ENCODE results near the gene IQGAP3. TPM values are rescaled to one million over a fixed set of nuclear protein-coding genes. Genes with fewer than 3 reads are reported as not detected.

The IQGAP3 gene
- total and polyA plus RNA-seq, 7 donors = 0.55 to 11.2 (median 0.76) TPM; not detected in 1

DNA sequence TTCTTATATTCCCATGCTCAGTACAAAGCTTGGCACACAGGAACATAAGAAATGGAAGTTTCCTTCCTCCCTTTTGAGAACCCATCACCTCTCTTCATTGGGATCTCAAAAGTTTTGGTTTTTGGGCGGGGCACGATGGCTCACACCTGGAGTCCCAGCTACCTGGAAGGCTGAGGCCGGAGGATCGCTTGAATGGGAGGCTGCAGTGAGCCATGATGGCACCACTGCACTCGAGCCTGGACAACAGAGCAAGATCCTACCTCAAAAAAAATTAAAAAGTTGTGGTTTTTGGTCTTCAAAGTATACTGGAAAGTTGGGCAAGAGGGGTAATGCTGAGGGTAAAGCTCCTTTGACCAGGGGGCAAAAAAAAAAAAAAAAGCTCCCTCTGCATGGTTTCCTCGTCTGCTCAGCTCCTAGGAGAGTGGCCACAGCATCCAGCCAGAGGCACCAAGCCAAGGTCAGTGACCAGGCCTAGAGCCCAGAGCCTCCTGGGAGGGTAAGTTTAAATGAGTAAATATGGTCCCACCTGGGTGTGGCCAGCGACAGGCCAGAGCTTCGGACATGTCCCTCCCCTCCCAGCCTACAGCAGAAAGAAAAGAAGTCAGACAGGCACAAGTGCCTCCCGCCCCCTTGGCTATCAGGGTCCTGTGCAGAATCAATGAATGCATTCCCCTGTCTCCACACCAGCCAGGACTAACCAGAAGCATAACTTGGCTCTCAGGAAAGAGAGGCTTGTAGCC lies 76.8 kb downstream of the IQGAP3 start:
- Histone ChIP-seq H3K27me3 (no peaks in the 10 kb centered on the region), H3K4me3 (peak overlapping the region in 1 of 4 donors; percentile 97), H3K4me1 (peaks cover 0 to 88% (median 85%) of the 10 kb centered on the region in 4 donors), H3K36me3 (peaks cover 0 to 6% (median 0%) of the 10 kb centered on the region in 4 donors), H3K27ac (peak overlapping the region; percentile 98 to 100 (median 100)), H3K9me3 (no peaks in the 10 kb centered on the region)
- 70 to 74% methylated on average over 9 of the region's 9 CpGs for WGBS, 2 donors
- TF ChIP-seq POLR2AphosphoS5 (IDR thresholded peaks at IDR 0.05) = peak in 2 of 4 donors; percentile 21 to 23
- no peak for TF ChIP-seq POLR2A (IDR thresholded peaks at IDR 0.05)
- peak; percentile 84 for DNase-seq
- intact Hi-C loops (cut with DNase I) = no loop called here

- Histone ChIP-seq H3K27ac (peak overlapping the region; percentile 98 to 100 (median 100)), H3K9me3 (no peaks in the 10 kb centered on the region), H3K27me3 (no peaks in the 10 kb centered on the region), H3K4me1 (peaks cover 0 to 99% (median 97%) of the 10 kb centered on the region in 4 donors), H3K4me3 (peak overlapping the region in 1 of 4 donors; percentile 22), H3K36me3 (peaks cover 0 to 6% (median 0%) of the 10 kb centered on the region in 4 donors)
- intact Hi-C loops (cut with DNase I) = no loop called here
- TF ChIP-seq CTCF (IDR thresholded peaks at IDR 0.05) (no peak), EP300 (IDR thresholded peaks at IDR 0.05) (no peak), POLR2A (IDR thresholded peaks at IDR 0.05) (no peak), POLR2AphosphoS5 (IDR thresholded peaks at IDR 0.05) (peak in 2 of 4 donors; percentile 8 to 15)
- no peak for DNase-seq
- WGBS, 2 donors = 70 to 80% methylated on average over 7 of the region's 7 CpGs
Observed at GRCh38 chr1:156494309-156494895, 78.0 kb downstream of the IQGAP3 start.

- Histone ChIP-seq H3K9me3 (no peaks in the 10 kb centered on the region), H3K4me1 (peaks cover 0 to 100% (median 100%) of the 10 kb centered on the region in 4 donors), H3K27me3 (no peaks in the 10 kb centered on the region), H3K4me3 (peak overlapping the region in 1 of 4 donors; percentile 24), H3K36me3 (peaks cover 0 to 6% (median 0%) of the 10 kb centered on the region in 4 donors), H3K27ac (peak overlapping the region; percentile 98 to 100 (median 100))
- intact Hi-C loops (cut with DNase I) = no loop called here
- no peak for TF ChIP-seq POLR2A (IDR thresholded peaks at IDR 0.05)
- TF ChIP-seq POLR2AphosphoS5 (IDR thresholded peaks at IDR 0.05) = no peak
- TF ChIP-seq EP300 (IDR thresholded peaks at IDR 0.05) = no peak
- no peak for TF ChIP-seq CTCF (IDR thresholded peaks at IDR 0.05)
- DNase-seq = no peak
Observed at GRCh38 chr1:156493742-156494141, 78.6 kb downstream of the IQGAP3 start.

- no peak for DNase-seq
- Histone ChIP-seq H3K9me3 (no peaks in the 10 kb centered on the region), H3K4me3 (peak overlapping the region in 2 of 4 donors; percentile 9 to 24), H3K27ac (peak overlapping the region; percentile 98 to 100 (median 100)), H3K27me3 (no peaks in the 10 kb centered on the region), H3K36me3 (peaks cover 0 to 6% (median 0%) of the 10 kb centered on the region in 4 donors), H3K4me1 (peaks cover 0 to 100% (median 100%) of the 10 kb centered on the region in 4 donors)
- WGBS, 2 donors = 51 to 78% methylated on average over 11 of the region's 11 CpGs
- intact Hi-C loops (cut with DNase I) = no loop called here
- TF ChIP-seq POLR2AphosphoS5 (IDR thresholded peaks at IDR 0.05) (no peak), POLR2A (IDR thresholded peaks at IDR 0.05) (no peak), CTCF (IDR thresholded peaks at IDR 0.05) (no peak), EP300 (IDR thresholded peaks at IDR 0.05) (no peak)
Observed at GRCh38 chr1:156493154-156493631, 79.2 kb downstream of the IQGAP3 start.

DNA sequence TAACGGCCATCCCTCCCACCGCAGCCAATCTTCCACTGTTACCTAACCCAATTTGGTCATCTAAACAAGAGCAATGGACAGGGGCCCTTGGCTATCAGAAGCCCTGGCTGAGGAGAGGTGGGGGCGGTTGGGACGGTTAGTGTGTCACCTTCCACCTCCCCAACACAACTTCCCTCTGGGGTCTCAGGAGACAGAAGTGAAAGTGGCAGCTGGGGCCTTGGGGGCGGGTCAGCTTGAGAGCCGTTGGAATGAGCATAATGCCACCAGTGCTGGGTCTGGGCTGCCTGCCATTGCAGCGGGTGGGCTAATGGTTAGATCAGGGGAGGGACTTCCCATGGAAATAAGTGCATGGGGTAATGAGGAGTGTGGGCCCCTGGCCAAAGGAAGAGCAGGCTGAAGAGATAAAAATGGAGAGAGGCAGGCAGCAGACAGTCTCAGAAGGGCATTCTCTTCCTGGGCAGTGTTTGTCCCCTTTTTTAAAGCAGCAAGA lies 79.7 kb downstream of the IQGAP3 start:
- TF ChIP-seq CTCF (IDR thresholded peaks at IDR 0.05) (no peak), POLR2A (IDR thresholded peaks at IDR 0.05) (no peak)
- Histone ChIP-seq H3K4me1 (peaks cover 0 to 100% (median 100%) of the 10 kb centered on the region in 4 donors), H3K27ac (peak overlapping the region; percentile 98 to 100 (median 100)), H3K9me3 (no peaks in the 10 kb centered on the region), H3K4me3 (peak overlapping the region in 2 of 4 donors; percentile 9 to 24), H3K27me3 (no peaks in the 10 kb centered on the region), H3K36me3 (peaks cover 0 to 6% (median 0%) of the 10 kb centered on the region in 4 donors)
- intact Hi-C loops (cut with DNase I) = no loop called here
- 41 to 71% methylated on average over 7 of the region's 7 CpGs for WGBS, 2 donors
- no peak for DNase-seq

Data from sigmoid colon (tissue), 7 donors.